ENCODE results near the gene MVB12A.
A peak's percentile ranks its signal among the peaks of the same experiment; 100 is the strongest.

The MVB12A gene

DNA sequence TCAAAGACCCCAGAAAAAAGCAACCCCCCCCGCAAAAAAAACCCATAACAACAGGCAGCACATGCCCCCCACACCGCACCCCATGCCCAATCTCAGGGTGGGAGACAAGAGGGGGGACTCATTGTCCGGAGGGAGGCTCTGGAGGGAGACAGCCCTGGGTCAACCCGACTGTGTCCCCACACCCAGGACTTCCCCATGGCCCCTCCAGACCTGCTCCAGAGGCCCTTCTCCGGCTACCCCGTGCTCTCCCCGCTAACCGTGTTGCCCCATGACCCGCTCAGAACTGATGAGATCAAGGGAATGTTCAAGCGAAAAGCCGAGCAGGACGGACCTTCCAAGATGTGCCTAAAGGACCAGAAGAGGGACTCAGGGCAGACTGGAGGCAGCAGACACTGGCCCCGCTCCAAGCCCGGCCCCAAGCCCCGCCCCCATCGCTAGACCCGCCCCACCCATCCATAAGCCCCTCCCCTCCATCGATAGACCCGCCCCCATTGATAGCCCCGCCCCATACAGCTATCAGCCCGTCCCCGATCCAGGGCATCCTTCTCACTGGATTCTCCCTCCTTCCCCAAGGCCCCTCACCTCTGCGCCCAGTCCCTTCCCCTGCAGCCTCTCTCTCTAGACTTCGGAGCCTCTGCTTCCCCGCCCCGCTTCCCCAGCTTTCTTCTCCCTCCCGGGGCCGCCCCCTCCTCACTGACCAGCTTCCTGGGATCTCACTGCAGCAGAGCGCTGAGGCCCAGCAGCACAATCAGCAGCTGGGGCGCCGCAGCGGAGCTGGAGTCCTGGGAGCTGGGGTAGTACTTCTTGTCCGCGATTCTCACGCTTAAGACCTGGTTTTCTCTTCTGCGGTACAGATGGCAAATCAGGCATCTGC is 16.6 kb upstream of the MVB12A start:
- TF ChIP-seq EZH2phosphoT487 (conservative IDR thresholded peaks at IDR 0.05; ENCODE audit: low read length) = no peak
- TF ChIP-seq, protein P1, sequence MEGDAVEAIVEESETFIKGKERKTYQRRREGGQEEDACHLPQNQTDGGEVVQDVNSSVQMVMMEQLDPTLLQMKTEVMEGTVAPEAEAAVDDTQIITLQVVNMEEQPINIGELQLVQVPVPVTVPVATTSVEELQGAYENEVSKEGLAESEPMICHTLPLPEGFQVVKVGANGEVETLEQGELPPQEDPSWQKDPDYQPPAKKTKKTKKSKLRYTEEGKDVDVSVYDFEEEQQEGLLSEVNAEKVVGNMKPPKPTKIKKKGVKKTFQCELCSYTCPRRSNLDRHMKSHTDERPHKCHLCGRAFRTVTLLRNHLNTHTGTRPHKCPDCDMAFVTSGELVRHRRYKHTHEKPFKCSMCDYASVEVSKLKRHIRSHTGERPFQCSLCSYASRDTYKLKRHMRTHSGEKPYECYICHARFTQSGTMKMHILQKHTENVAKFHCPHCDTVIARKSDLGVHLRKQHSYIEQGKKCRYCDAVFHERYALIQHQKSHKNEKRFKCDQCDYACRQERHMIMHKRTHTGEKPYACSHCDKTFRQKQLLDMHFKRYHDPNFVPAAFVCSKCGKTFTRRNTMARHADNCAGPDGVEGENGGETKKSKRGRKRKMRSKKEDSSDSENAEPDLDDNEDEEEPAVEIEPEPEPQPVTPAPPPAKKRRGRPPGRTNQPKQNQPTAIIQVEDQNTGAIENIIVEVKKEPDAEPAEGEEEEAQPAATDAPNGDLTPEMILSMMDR (IDR thresholded peaks at IDR 0.05; ENCODE audit: insufficient read depth, low read length, poor library complexity, severe bottlenecking) = no peak
- no peaks in the 10 kb centered on the region for H3K9me3 ChIP-seq (ENCODE audit: insufficient read depth, low read length)
- peaks cover 7% of the 10 kb centered on the region; the same call in 1 of the 2 replicates for H3F3A ChIP-seq (ENCODE audit: insufficient read depth)
- H3K27ac ChIP-seq (ENCODE audit: low read depth, low read length) = no peak overlapping the region
- H4K20me1 ChIP-seq (ENCODE audit: low read depth, low read length) = no peaks in the 10 kb centered on the region
- no peaks in the 10 kb centered on the region for H3K36me3 ChIP-seq (ENCODE audit: low read length)
- no peak overlapping the region for H3K4me2 ChIP-seq (ENCODE audit: low read depth, low read length, poor library complexity, severe bottlenecking)
- H3K27me3 ChIP-seq (ENCODE audit: low read length) = no peaks in the 10 kb centered on the region
- no peak overlapping the region for H2AFZ ChIP-seq (ENCODE audit: low read depth, low read length, severe bottlenecking)
- no peaks in the 10 kb centered on the region for H3K9me2 ChIP-seq (replicated peaks; ENCODE audit: insufficient read depth, low read length)
- peaks cover 8% of the 10 kb centered on the region; the same call in 1 of the 2 replicates for H3K79me2 ChIP-seq (ENCODE audit: insufficient read depth, low read length)
- H3K9ac ChIP-seq (ENCODE audit: low read length) = no peak overlapping the region
- no peak overlapping the region for H3K4me3 ChIP-seq (ENCODE audit: insufficient read depth, low read length, poor library complexity, severe bottlenecking)

DNA sequence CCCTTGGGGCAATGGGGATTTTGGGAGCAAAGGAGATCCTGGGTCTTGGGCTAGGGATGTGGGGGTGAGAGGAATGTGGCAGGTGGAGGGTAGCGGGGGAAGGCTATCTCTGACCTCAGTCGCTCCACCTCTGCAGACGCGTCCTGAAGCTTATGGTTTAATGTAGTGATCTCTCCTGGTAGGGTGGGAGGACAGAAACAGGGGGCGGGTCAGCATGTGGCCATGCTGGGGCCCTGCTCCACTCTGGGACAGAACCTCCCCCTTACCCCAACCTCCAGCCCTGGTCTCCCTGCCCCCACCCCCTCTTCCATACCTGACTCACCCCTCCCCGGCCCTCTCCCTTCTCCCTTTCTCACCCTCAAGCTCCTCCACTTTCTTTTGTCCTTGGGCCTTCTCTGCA is 15.8 kb upstream of the MVB12A start:
- no peaks in the 10 kb centered on the region for H3K36me3 ChIP-seq (ENCODE audit: low read length)
- no peaks in the 10 kb centered on the region for H3K27me3 ChIP-seq (ENCODE audit: low read length)
- H3K4me2 ChIP-seq (ENCODE audit: low read depth, low read length, poor library complexity, severe bottlenecking) = peak overlapping the region; percentile 63
- no peak for TF ChIP-seq EZH2phosphoT487 (conservative IDR thresholded peaks at IDR 0.05; ENCODE audit: low read length)
- TF ChIP-seq, protein P1 (IDR thresholded peaks at IDR 0.05; ENCODE audit: insufficient read depth, low read length, poor library complexity, severe bottlenecking) = no peak
- peak overlapping the region; percentile 69; the same call in 1 of the 2 replicates for H3K27ac ChIP-seq (ENCODE audit: low read depth, low read length)
- H3F3A ChIP-seq (ENCODE audit: insufficient read depth) = peaks cover 7% of the 10 kb centered on the region; the same call in 1 of the 2 replicates
- peaks cover 8% of the 10 kb centered on the region; the same call in 1 of the 2 replicates for H3K79me2 ChIP-seq (ENCODE audit: insufficient read depth, low read length)
- H4K20me1 ChIP-seq (ENCODE audit: low read depth, low read length) = no peaks in the 10 kb centered on the region
- no peaks in the 10 kb centered on the region for H3K9me2 ChIP-seq (replicated peaks; ENCODE audit: insufficient read depth, low read length)
- H2AFZ ChIP-seq (ENCODE audit: low read depth, low read length, severe bottlenecking) = no peak overlapping the region
- H3K9me3 ChIP-seq (ENCODE audit: insufficient read depth, low read length) = no peaks in the 10 kb centered on the region
- peak overlapping the region; percentile 49 for H3K9ac ChIP-seq (ENCODE audit: low read length)
- peak overlapping the region; percentile 53 for H3K4me3 ChIP-seq (ENCODE audit: insufficient read depth, low read length, poor library complexity, severe bottlenecking)

DNA sequence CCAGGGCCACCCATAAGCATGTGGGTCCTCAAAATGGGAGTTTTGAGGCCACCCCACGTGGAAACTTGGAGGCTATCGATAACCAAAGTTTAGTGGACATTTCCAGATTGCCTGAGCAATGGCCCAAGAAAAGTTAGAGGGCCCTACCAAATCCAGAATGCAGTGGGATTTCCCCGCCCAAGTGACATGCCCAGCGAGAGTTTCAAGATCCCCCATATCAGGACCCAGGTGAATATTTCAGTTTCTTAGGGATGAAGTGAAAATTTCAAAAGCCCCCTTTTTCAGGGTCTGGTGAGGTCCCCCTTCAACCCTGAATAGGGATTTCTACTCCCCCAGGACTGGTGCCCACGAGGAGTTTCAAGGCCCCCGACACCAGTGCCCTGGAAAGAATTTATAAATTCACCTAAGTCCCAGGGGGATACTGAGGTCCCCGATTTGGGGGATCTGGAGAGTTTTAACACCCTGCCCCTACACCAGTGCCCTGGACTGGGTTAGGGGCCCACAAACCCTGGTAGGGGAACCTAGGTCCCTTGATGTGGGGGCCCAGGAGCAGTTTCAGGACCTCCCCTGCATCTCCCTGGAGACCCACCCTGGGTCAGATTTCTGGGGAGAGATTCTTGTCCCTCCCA is 15.1 kb upstream of the MVB12A start:
- Histone ChIP-seq H3K4me3 (ENCODE audit: insufficient read depth, low read length, poor library complexity, severe bottlenecking) (peak overlapping the region; percentile 53), H3K4me2 (ENCODE audit: low read depth, low read length, poor library complexity, severe bottlenecking) (peak overlapping the region; percentile 63), H4K20me1 (ENCODE audit: low read depth, low read length) (no peaks in the 10 kb centered on the region), H3K9ac (ENCODE audit: low read length) (peak overlapping the region; percentile 49), H3F3A (ENCODE audit: insufficient read depth) (peaks cover 7% of the 10 kb centered on the region; the same call in 1 of the 2 replicates), H3K9me2 (replicated peaks; ENCODE audit: insufficient read depth, low read length) (no peaks in the 10 kb centered on the region), H3K79me2 (ENCODE audit: insufficient read depth, low read length) (peaks cover 8% of the 10 kb centered on the region; the same call in 1 of the 2 replicates), H3K36me3 (ENCODE audit: low read length) (no peaks in the 10 kb centered on the region), H3K27me3 (ENCODE audit: low read length) (no peaks in the 10 kb centered on the region), H2AFZ (ENCODE audit: low read depth, low read length, severe bottlenecking) (no peak overlapping the region), H3K9me3 (ENCODE audit: insufficient read depth, low read length) (no peaks in the 10 kb centered on the region), H3K27ac (ENCODE audit: low read depth, low read length) (peak overlapping the region; percentile 69)
- TF ChIP-seq EZH2phosphoT487 (conservative IDR thresholded peaks at IDR 0.05; ENCODE audit: low read length) = no peak
- TF ChIP-seq, protein P1 (IDR thresholded peaks at IDR 0.05; ENCODE audit: insufficient read depth, low read length, poor library complexity, severe bottlenecking) = no peak

Measured in SU-DHL-6 (cell line).